Smooth muscle cell of bladder (primary cell): ENCODE measurements around the gene F8. TPM values are rescaled to one million over a fixed set of nuclear protein-coding genes. Genes with fewer than 3 reads are reported as not detected.

ENCODE experiments used
- total RNA-seq: library from RNA; depleted of rRNA; stranded (reverse); fragments of >200 nt; gene quantifications from 2 replicates; pipeline ENCODE4 v1.2.3, GENCODE V29; 2014

Gene F8
- total RNA-seq: 4.4 and 5.6 TPM in 2 replicates

DNA sequence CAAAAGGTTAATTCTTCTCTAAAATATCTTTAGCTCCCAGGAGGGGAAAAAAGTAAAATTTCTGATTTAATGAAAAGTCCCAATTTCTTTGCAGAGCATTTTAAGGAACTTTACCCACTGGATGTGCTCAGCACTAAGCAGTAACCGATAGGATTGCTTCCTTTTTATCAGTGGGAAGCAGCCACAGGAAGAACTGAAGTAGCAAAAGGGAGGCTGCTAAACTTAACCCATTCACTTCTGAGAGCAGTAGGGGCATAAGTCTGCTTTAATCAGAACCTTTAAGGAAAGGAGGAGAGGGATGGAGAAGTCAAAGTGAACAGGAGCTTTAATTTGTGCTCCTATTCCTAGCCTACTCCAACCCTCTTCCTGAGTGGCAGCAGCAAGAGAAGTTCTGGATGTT, at the start of gene F8:
F8 (minus strand) TSS at position 139 of the 400 bp plus-strand sequence. CDS start 171 bp downstream, outside the sequence.

DNA sequence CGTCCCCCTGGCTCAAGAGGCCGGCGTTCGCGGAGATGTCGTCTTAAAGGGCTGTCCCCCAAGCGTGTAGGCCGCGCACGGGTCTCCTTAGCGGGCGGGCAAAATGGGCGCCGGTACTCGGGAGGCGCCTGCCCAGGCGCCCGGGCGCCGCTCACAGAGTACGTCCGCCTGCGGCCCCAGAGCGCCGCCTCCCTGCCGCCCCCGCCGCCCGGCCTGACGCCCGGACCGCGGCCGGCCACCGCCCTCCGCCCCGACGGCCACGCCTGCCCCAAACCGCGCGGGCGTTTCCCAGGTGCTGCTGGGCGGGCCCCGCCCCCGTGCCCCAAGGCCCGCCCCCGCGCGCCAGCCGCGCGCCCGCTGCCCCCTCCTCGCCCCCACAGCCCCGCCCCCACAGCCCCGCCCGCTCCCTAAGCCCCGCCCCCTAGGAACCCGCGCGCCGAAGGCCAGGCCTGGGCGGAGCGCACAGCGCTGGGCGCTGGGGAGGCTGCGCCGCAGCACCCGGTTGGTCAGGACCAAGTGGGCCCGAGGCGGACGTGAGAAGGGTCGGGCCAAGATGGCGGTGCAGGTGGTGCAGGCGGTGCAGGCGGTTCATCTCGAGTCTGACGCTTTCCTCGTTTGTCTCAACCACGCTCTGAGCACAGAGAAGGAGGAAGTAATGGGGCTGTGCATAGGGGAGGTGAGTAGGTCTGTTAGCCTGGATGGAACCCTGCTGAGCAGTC, 48.6 kb upstream of the F8 start, which contains the start of the genes BRCC3, CMC4 and MTCP1:
BRCC3 (plus strand) TSS at position 534 of the 719 bp plus-strand sequence; CDS start at position 554, 20 bp downstream.
CMC4 (minus strand) TSS at position 162 of the 719 bp plus-strand sequence. CDS start 7,113 bp downstream, outside the sequence.
MTCP1 (minus strand) TSS at position 162 of the 719 bp plus-strand sequence. CDS start 5,126 bp downstream, outside the sequence.

DNA sequence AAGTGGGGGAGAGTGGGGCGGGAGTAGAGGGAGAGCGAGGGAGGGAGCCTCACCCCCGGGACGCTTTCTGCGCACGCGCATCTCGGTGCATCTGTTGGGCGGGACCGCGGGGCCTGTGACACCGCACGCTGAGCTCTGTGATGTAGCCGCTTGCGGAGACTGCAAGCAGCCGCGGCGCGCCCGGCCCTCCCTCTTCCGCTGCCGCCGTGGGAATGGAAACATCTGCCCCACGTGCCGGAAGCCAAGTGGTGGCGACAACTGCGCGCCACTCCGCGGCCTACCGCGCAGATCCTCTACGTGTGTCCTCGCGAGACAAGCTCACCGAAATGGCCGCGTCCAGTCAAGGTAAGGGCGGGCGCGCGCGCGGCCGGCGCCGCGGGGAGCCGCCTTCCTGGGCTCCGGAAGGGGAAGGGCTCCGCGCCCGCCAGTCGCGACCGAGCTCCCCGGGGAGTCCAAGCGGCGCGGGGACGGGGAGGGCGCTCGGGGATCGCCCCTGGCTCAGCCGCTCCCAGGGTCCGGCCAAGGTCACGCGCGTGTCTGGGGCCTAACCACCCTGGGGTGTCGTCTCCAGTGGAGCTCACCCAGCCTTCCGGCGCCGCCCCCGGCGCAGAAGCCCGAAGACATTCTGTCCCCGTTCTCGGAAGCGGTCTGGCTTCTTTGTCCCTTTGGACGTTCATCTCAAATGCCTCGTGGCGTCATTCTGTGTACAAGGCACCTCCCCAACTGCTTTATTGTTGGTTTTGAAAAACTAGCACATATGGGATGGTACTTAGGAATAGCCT, 4.4 kb upstream of the F8 start, which contains the start of gene FUNDC2:
FUNDC2 (plus strand) TSS at position 118 of the 782 bp plus-strand sequence; CDS start at position 213, 95 bp downstream.

DNA sequence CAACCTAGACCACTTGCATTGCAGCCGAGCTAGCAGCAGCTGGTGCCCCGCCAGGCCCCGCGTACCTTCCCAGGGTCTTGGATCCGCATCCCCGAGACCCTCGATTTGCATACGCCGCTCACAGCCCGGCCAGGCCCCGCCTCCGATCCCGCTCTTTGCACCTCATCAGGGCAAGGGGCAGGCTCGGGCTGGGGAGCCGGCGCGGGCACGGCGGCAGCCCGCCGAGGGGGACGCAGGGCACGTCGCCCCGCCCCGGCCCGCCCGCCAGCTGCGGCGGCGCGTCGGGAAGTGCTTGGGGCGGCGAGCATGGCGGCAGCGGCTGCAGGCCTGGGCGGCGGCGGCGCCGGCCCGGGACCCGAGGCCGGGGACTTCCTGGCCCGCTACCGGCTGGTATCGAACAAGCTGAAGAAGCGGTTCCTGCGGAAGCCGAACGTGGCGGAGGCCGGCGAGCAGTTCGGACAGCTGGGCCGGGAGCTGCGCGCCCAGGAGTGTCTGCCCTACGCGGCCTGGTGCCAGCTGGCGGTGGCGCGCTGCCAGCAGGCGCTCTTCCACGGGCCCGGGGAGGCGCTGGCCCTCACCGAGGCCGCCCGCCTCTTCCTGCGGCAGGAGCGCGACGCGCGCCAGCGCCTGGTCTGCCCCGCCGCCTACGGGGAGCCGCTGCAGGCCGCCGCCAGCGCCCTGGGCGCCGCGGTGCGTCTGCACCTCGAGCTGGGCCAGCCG, 136.3 kb downstream of the F8 start, which contains the start of gene F8A1:
F8A1 (plus strand) TSS at position 287 of the 720 bp plus-strand sequence; CDS start at position 307, 20 bp downstream.

DNA sequence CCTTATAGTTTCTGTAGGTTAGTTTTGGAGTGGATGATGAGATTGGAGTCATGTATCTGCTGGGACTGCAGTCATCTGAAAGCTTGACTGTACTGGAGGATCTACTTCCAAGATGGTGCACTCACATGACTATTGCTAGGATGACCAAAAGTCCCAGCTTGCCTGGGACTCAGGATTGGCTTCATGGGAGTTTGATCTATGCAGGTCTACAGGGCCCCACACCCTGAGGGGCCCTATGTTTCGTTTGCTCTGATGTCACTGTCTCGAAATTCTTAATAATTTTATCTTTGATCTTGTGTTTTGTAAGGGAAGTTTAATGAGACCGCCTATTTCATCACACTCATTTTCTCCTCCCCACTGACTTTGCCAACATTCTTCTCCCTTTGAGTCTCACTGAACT, 188.0 kb downstream of the F8 start, which contains the start of gene SMIM9:
SMIM9 (minus strand) TSS at position 101 of the 400 bp plus-strand sequence. CDS start 3,806 bp downstream, outside the sequence.

DNA sequence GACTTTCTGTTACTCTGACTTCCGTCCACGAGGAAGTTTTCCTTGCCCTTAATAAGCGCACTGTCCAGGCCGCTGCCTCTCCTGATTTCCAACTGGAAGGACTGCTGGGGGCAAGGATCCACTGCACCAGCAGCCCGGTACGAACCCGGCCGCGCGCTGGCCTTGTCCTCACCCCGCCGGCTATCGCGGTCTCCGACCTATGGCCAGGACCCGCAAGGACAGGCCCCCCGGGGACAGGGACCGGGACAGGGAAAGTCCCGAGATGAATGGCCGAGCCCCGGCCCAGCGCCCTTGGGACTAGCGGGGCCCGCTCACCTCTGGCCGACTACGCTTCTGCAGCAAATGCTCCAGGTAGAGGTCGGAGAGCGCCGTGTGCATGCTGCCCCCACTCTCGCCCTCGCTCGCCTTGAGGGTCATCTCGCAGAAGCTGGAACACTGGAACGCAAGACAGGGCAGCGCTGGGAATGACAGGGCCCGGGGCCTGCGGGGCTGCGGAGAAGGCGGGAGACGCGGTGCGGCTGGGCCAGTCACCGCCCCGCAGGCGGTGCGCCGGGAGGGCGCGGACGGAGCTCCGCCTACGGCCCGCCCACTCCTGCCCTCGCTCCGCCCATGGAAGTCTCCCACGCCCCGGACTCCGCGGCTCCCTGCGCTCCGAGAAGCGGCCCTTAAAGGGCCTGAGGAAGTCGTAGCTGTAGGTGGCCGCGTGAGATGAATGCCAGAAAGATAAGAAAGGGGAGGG, 217.4 kb downstream of the F8 start, which contains the start of gene MPP1:
MPP1 (minus strand) TSS at position 529 of the 739 bp plus-strand sequence; CDS start at position 417, 112 bp downstream.

Other genes starting within 250 kb of the F8 start
- 30.3 and 33.7 TPM in 2 replicates for gene MPP1, start 217.2 kb downstream of the F8 start, total RNA-seq
- gene SMIM9, start 188.1 kb downstream of the F8 start, total RNA-seq: not detected in 2 replicates
- 1.1 and 1.3 TPM in 2 replicates for gene F8A1, start 136.4 kb downstream of the F8 start, total RNA-seq
- 33.6 and 59.7 TPM in 2 replicates for gene FUNDC2, start 4.1 kb upstream of the F8 start, total RNA-seq
- gene CMC4, start 48.4 kb upstream of the F8 start, total RNA-seq: 5.4 and 9.1 TPM in 2 replicates
- 24.9 and 25.3 TPM in 2 replicates for gene MTCP1, start 48.4 kb upstream of the F8 start, total RNA-seq
- gene BRCC3, start 48.8 kb upstream of the F8 start, total RNA-seq: 8.2 and 10.8 TPM in 2 replicates
- 42.4 and 47.6 TPM in 2 replicates for gene VBP1, start 193.7 kb upstream of the F8 start, total RNA-seq
- 0.83 and 0.85 TPM in 2 replicates for gene RAB39B, start 241.8 kb upstream of the F8 start, total RNA-seq